HTERT RPE-1 (cell line): ENCODE measurements around the gene HOXC6.
"Not testable (repeated sequence)": the region's sequence is repeated elsewhere in the genome, so short reads cannot be mapped to it uniquely, and the experiment has no call there.

Experiments used
- in situ Hi-C: fragments of 300-500 bp; cut with MboI; formaldehyde crosslinking; loops from 4 replicates; pipeline ENCODE4 v1.14.3; 2020; ENCODE audit warnings: low sequenced_read_pairs

The HOXC6 gene

GRCh38 chr12:54075974-54076373 is 47.7 kb downstream of the HOXC6 start:
- in situ Hi-C loops: no loop called here

- in situ Hi-C loops: not testable (repeated sequence)
Measured at GRCh38 chr12:54077843-54078242, 49.6 kb downstream of the HOXC6 start.

GRCh38 chr12:54079115-54079514 is 50.9 kb downstream of the HOXC6 start:
- in situ Hi-C loops: not testable (repeated sequence)
